HepG2 (cell line): ENCODE measurements around the gene SLC5A3. TPM values are rescaled to one million over a fixed set of nuclear protein-coding genes. Genes with fewer than 3 reads are reported as not detected.

Source experiments
- ATAC-seq: fragments of 200-7000 bp; cut with Tn5 transposase; 3 replicates; pipeline ENCODE4 v1.9.1; 2020; ENCODE audit warnings: mild to moderate bottlenecking, moderate library complexity
- BruUV-seq: library from RNA; stranded (reverse); fragments of 400-500 nt; replicated peaks from 2 replicates; lab custom pipeline; 2021; lab: Mats Ljungman, UMichigan
- CTCF ChIA-PET: fragments of 300-600 bp; formaldehyde crosslinking; extraction: SDS; loops from one replicate; lab custom pipeline; 2021; ENCODE audit warnings: low total read pairs, inconsistent platforms, low intra/inter-chr PET ratio; lab: Yijun Ruan, JAX
- POLR2A ChIA-PET: fragments of 350-600 bp; sonication (Branson Sonifier 250); formaldehyde crosslinking; loops from one replicate; lab custom pipeline; 2020; ENCODE audit warnings: antibody characterized with exemption, inconsistent platforms; lab: Yijun Ruan, JAX
- DNase-seq: peaks from one replicate; pipeline ENCODE4 v3.0.0-alpha.2; 2015; ENCODE audit warnings: low spot score
- FAIRE-seq: peaks from 3 replicates; lab custom pipeline; 2011; peaks lifted over from hg19 to GRCh38; lab: Jason Lieb, UNC
- H2AFZ ChIP-seq: one replicate; pipeline ENCODE4 v1.6.1; 2011; ENCODE audit warnings: low read length, inconsistent platforms
- H3K27ac ChIP-seq: fragments of 300-600 bp; 3 replicates; pipeline ENCODE4 v1.8.0; 2011; ENCODE audit warnings: mixed run types, mild to moderate bottlenecking, mixed read lengths, low read length, inconsistent platforms; ENCODE audit not compliant: insufficient read depth; ENCODE audit errors: extremely low read length
- H3K27me3 ChIP-seq, 2 experiments: fragments of 200-600 bp in 1 of 2; 2 replicates in 1 of 2; 3 replicates in 1 of 2; pipeline versions ENCODE4 v1.6.0 to v1.8.0; 2011; ENCODE audit warnings: low read length in 2 of 2, mild to moderate bottlenecking in 2 of 2, moderate library complexity in 2 of 2, inconsistent platforms in 1 of 2; ENCODE audit not compliant: insufficient read depth in 2 of 2, control insufficient read depth in 1 of 2
- H3K36me3 ChIP-seq, 2 experiments: fragments of 200-600 bp in 1 of 2; replicated peaks in 1 of 2; 2 replicates in 1 of 2; 3 replicates in 1 of 2; pipeline versions ENCODE4 v1.5.1 to v1.8.0; 2011; ENCODE audit warnings: low read length in 2 of 2, inconsistent platforms in 1 of 2; ENCODE audit not compliant: insufficient read depth in 2 of 2, control insufficient read depth in 1 of 2
- H3K4me1 ChIP-seq: 2 replicates; pipeline ENCODE4 v1.5.1; 2012; ENCODE audit warnings: low read length, inconsistent platforms; ENCODE audit not compliant: insufficient read depth
- H3K4me2 ChIP-seq: 2 replicates; pipeline ENCODE4 v1.6.0; 2011; ENCODE audit warnings: low read depth, low read length, inconsistent platforms
- H3K4me3 ChIP-seq, 3 experiments: fragments of 200-600 bp in 1 of 3; sonication (generic), shearing (Covaris generic) in 1 of 3; replicated peaks in 1 of 3; 2 replicates each; pipeline ENCODE4 v1.5.1; 2011 to 2016; ENCODE audit warnings: low read length in 3 of 3, inconsistent platforms in 2 of 3, low read depth in 2 of 3, mild to moderate bottlenecking in 2 of 3, control low read depth in 1 of 3, mixed read lengths in 1 of 3; ENCODE audit not compliant: insufficient read depth in 1 of 3
- H3K79me2 ChIP-seq: one replicate; pipeline ENCODE4 v1.6.1; 2011; ENCODE audit warnings: low read length, inconsistent platforms; ENCODE audit not compliant: insufficient read depth
- H3K9ac ChIP-seq: 2 replicates; pipeline ENCODE4 v1.6.0; 2011; ENCODE audit warnings: mild to moderate bottlenecking, low read depth, low read length, inconsistent platforms; ENCODE audit not compliant: insufficient read depth
- H3K9me3 ChIP-seq: 2 replicates; pipeline ENCODE4 v1.5.1; 2012; ENCODE audit warnings: mild to moderate bottlenecking, low read length
- H4K20me1 ChIP-seq: 2 replicates; pipeline ENCODE4 v1.6.0; 2011; ENCODE audit warnings: inconsistent platforms, mild to moderate bottlenecking, low read length, moderate library complexity; ENCODE audit not compliant: insufficient read depth
- CHD2 ChIP-seq: IDR thresholded peaks from 2 replicates; pipeline ENCODE4 v1.6.1; 2011; ENCODE audit warnings: low read depth, low read length, improper control_type of control experiment
- POLR2AphosphoS5 ChIP-seq: IDR thresholded peaks from 2 replicates; pipeline ENCODE4 v1.6.1; 2012; ENCODE audit warnings: low read depth, low read length
- SIN3B ChIP-seq: fragments of 150-350 bp; IDR thresholded peaks from 2 replicates; pipeline ENCODE4 v1.6.1; 2014; ENCODE audit warnings: low read length
- SP2 ChIP-seq: sonication (generic); formaldehyde crosslinking; IDR thresholded peaks from 2 replicates; pipeline ENCODE4 v1.5.1; 2020; ENCODE audit warnings: mild to moderate bottlenecking, missing genetic modification reagents
- ZBTB38 ChIP-seq: sonication (generic); formaldehyde crosslinking; IDR thresholded peaks from 2 replicates; pipeline ENCODE4 v1.5.1; 2020; ENCODE audit warnings: mild to moderate bottlenecking, missing genetic modification reagents
- ZNF33B ChIP-seq: sonication (generic); formaldehyde crosslinking; IDR thresholded peaks from 2 replicates; pipeline ENCODE4 v1.5.1; 2020; ENCODE audit warnings: mild to moderate bottlenecking, missing genetic modification reagents
- ZNF543 ChIP-seq: sonication (generic); formaldehyde crosslinking; IDR thresholded peaks from 2 replicates; pipeline ENCODE4 v1.4.0; 2020; ENCODE audit warnings: mild to moderate bottlenecking, missing genetic modification reagents
- ZNF703 ChIP-seq: sonication (generic); formaldehyde crosslinking; IDR thresholded peaks from 2 replicates; pipeline ENCODE4 v1.5.1; 2020; ENCODE audit warnings: missing genetic modification reagents, mild to moderate bottlenecking, moderate library complexity, borderline replicate concordance
- ZNF790 ChIP-seq: sonication (generic); formaldehyde crosslinking; IDR thresholded peaks from 2 replicates; pipeline ENCODE4 v1.8.0; 2022; ENCODE audit warnings: missing genetic modification reagents, mild to moderate bottlenecking, borderline replicate concordance
- ZSCAN31 ChIP-seq: sonication (generic); formaldehyde crosslinking; IDR thresholded peaks from 2 replicates; pipeline ENCODE4 v1.5.0; 2020; ENCODE audit warnings: low read depth, mild to moderate bottlenecking, missing genetic modification reagents
- WGBS: methylation state at CpG from one replicate; pipeline ENCODE4 v1.1.6; 2017; ENCODE audit warnings: low lambda C conversion rate; 5-methylcytosine and 5-hydroxymethylcytosine counted together
- in situ Hi-C: cut with HindIII; loops from 2 replicates; pipeline ENCODE4 v1.10.0; 2017; ENCODE audit warnings: low pct_unique_long_range_greater_than_20kb; ENCODE audit not compliant: extremely low pct_ligation_motif_present
- intact Hi-C: fragments of 100-400 bp; cut with micrococcal nuclease; formaldehyde crosslinking; loops from one replicate; pipeline ENCODE4 v1.10.0; 2022; ENCODE audit not compliant: unreplicated experiment
- polyA plus RNA-seq, 8 experiments: library from polyadenylated mRNA; depleted of rRNA in 3 of 8; stranded (reverse) in 7 of 8; unstranded in 1 of 8; fragments of >200 nt; fragmentation: Illumina TruSeq in 4 of 8; extraction: Trizol in 4 of 8; gene quantifications; 2 replicates each; pipeline versions ENCODE4 v1.2.1 to v1.2.3, GENCODE V29; 2011 to 2016; ENCODE audit warnings: low read depth in 4 of 8, missing spikeins in 1 of 8, mixed read lengths in 1 of 8; ENCODE audit not compliant: insufficient read depth in 1 of 8
- total RNA-seq, 5 experiments: library from RNA; depleted of rRNA; stranded (reverse); fragments of >200 nt; fragmentation: Illumina TruSeq; extraction: Trizol; gene quantifications; 2 replicates each; pipeline ENCODE4 v1.2.3, GENCODE V29; 2016; ENCODE audit warnings: low read depth in 1 of 5
- TF ChIP-seq, protein P1 (sequence below): sonication (generic); formaldehyde crosslinking; IDR thresholded peaks from 2 replicates; pipeline ENCODE4 v1.9.0; 2022; ENCODE audit warnings: missing genetic modification reagents, mild to moderate bottlenecking, borderline replicate concordance
- TF ChIP-seq, protein P2 (sequence below): sonication (generic); formaldehyde crosslinking; IDR thresholded peaks from 2 replicates; pipeline ENCODE4 v1.4.0; 2020; ENCODE audit warnings: mild to moderate bottlenecking, missing genetic modification reagents

SLC5A3 gene
- total and polyA plus RNA-seq, 2 of the 13 experiments (the other 11 are each of a cell fraction or from before 2014, with no cell fraction given) = 5.6 to 11.2 TPM

DNA sequence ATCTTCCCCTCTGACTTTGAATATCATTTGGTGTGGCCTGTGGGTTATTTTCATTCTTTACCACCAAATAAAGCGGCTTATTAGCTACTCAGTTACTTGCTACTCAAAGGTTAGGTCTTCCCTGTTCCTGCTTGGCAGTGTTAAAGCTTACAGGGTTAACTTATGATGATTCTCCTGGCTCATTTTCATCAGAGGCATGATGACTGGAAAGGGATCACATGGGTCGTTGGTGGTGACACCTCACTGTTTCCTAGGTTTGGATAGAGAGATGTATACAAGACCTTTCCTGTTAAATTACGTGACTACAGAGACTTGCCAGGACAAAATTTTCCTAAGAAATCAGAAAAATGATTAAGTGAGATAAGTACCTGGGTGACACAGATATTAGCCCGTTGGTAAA, 27.4 kb downstream of the SLC5A3 start:
- no TSS peak for BruUV-seq
- H2AFZ ChIP-seq = no peak overlapping the region
- no peaks in the 10 kb centered on the region for H3K27me3 ChIP-seq
- H3K36me3 ChIP-seq = peaks cover 6 to 13% of the 10 kb centered on the region in 2 experiments; a peak in 2 of 5 replicates
- no peak overlapping the region for H3K4me3 ChIP-seq
- no peak for FAIRE-seq
- H3K79me2 ChIP-seq = peaks cover 15% of the 10 kb centered on the region
- in situ Hi-C loops = no loop called here
- H3K27ac ChIP-seq = no peak overlapping the region
- H4K20me1 ChIP-seq = no peaks in the 10 kb centered on the region
- 88% methylated on average over 4 of the region's 4 CpGs for WGBS
- H3K9ac ChIP-seq = no peak overlapping the region
- H3K4me2 ChIP-seq = no peak overlapping the region
- no peaks in the 10 kb centered on the region for H3K9me3 ChIP-seq
- intact Hi-C loops = no loop called here
- ChIA-PET CTCF (no interaction called here), POLR2A (no interaction called here)
- TF ChIP-seq CHD2 = no peak
- no peak for TF ChIP-seq ZNF703 (CRISPR knock-in tag)
- no peak for TF ChIP-seq ZNF33B (CRISPR knock-in tag)
- TF ChIP-seq SIN3B = no peak
- TF ChIP-seq, protein P1, sequence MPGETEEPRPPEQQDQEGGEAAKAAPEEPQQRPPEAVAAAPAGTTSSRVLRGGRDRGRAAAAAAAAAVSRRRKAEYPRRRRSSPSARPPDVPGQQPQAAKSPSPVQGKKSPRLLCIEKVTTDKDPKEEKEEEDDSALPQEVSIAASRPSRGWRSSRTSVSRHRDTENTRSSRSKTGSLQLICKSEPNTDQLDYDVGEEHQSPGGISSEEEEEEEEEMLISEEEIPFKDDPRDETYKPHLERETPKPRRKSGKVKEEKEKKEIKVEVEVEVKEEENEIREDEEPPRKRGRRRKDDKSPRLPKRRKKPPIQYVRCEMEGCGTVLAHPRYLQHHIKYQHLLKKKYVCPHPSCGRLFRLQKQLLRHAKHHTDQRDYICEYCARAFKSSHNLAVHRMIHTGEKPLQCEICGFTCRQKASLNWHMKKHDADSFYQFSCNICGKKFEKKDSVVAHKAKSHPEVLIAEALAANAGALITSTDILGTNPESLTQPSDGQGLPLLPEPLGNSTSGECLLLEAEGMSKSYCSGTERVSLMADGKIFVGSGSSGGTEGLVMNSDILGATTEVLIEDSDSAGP = no peak
- TF ChIP-seq, all 625 proteins: peak for 0
- no peaks in the 10 kb centered on the region for H3K4me1 ChIP-seq
- DNase-seq (no peak), ATAC-seq (no peak)

DNA sequence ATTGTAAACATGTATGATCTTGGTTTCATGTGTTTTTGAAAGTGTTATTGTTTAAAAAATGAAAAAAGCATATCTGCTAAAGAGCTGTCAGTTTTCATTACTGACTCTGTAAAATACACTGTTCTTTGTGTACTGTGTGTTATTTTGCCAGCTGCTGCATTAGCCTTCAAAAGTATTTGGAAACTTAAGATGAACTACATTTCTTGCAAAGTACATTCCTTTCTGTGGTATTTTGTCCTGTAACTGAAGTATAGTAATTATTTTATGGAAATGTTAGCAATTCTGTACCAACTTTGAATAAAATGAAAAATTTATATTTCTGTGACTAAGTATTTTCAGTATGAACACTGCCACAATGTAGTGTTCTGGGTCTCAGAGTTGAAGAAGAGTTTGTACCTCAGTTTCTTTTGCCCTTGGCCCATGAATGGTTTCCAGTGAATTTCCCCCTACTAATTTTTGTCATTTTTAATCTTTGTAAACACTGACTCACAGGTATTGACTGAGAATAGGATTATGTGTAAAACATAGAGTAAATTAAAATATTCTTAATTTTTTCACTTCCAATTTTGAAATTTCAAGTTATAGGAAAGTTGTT, 32.7 kb downstream of the SLC5A3 start:
- BruUV-seq = no TSS peak
- Histone ChIP-seq H3K4me1 (no peaks in the 10 kb centered on the region), H4K20me1 (no peaks in the 10 kb centered on the region), H3K4me2 (no peak overlapping the region), H3K4me3 (no peak overlapping the region), H3K36me3 (peaks cover 0 to 4% of the 10 kb centered on the region in 2 experiments; a peak in 1 of 5 replicates), H3K27ac (no peak overlapping the region), H3K27me3 (no peaks in the 10 kb centered on the region), H3K79me2 (peaks cover 6% of the 10 kb centered on the region), H3K9me3 (no peaks in the 10 kb centered on the region), H3K9ac (no peak overlapping the region), H2AFZ (no peak overlapping the region)
- TF ChIP-seq ZBTB38 (CRISPR knock-in tag) = no peak
- no peak for TF ChIP-seq SP2 (CRISPR knock-in tag)
- TF ChIP-seq, protein P2, sequence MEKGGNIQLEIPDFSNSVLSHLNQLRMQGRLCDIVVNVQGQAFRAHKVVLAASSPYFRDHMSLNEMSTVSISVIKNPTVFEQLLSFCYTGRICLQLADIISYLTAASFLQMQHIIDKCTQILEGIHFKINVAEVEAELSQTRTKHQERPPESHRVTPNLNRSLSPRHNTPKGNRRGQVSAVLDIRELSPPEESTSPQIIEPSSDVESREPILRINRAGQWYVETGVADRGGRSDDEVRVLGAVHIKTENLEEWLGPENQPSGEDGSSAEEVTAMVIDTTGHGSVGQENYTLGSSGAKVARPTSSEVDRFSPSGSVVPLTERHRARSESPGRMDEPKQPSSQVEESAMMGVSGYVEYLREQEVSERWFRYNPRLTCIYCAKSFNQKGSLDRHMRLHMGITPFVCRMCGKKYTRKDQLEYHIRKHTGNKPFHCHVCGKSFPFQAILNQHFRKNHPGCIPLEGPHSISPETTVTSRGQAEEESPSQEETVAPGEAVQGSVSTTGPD = no peak
- no peak for TF ChIP-seq ZNF543 (CRISPR knock-in tag)
- TF ChIP-seq ZSCAN31 (CRISPR knock-in tag) = no peak
- TF ChIP-seq ZNF790 = no peak
- TF ChIP-seq POLR2AphosphoS5 = no peak
- CTCF ChIA-PET = no interaction called here
- in situ Hi-C loops = no loop called here
- ATAC-seq (no peak), FAIRE-seq (no peak), DNase-seq (no peak)
- POLR2A ChIA-PET = no interaction called here
- intact Hi-C loops = no loop called here
